Measurements from ENCODE around the gene UROC1.

The UROC1 gene

GRCh38 chr3:126461450-126462070, 56.0 kb downstream of the UROC1 start:
- Mint-ChIP-seq H3K27me3 (no peaks in the 10 kb centered on the region), H3K9me3 (no peaks in the 10 kb centered on the region), H3K4me1 (peaks cover 28% of the 10 kb centered on the region), H3K4me3 (no peak overlapping the region), H3K27ac (peak overlapping the region in 1 of 2 donors; percentile 38)
- no peak for ATAC-seq
- no peak for DNase-seq

- Mint-ChIP-seq H3K27me3 (no peaks in the 10 kb centered on the region), H3K27ac (no peak overlapping the region), H3K4me3 (no peak overlapping the region), H3K9me3 (no peaks in the 10 kb centered on the region), H3K4me1 (peaks cover 19% of the 10 kb centered on the region)
- no peak for DNase-seq
- ATAC-seq: no peak
These were observed 57.2 kb downstream of the UROC1 start for GRCh38 chr3:126460381-126460780.

DNA sequence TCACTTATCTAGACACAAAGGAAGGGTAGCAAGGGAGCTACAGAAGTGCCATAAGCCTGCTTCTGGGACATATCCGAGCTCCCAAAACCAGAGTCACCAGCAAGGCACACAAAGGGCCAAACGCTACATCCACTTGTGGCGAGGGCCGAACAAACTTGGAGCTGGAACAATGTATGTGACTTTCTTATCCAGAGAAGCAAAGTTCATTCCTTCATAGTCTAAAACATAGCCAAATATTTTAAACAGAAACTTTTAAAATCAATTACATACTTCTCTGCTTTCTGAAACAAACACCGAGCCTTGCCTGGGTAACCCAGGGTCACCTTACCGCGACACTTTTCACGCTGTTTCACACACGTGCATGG, 57.8 kb downstream of the UROC1 start:
- Mint-ChIP-seq H3K9me3 (no peaks in the 10 kb centered on the region), H3K4me3 (no peak overlapping the region), H3K27ac (no peak overlapping the region), H3K4me1 (peaks cover 19% of the 10 kb centered on the region), H3K27me3 (no peaks in the 10 kb centered on the region)
- no peak for ATAC-seq
- no peak for DNase-seq

DNA sequence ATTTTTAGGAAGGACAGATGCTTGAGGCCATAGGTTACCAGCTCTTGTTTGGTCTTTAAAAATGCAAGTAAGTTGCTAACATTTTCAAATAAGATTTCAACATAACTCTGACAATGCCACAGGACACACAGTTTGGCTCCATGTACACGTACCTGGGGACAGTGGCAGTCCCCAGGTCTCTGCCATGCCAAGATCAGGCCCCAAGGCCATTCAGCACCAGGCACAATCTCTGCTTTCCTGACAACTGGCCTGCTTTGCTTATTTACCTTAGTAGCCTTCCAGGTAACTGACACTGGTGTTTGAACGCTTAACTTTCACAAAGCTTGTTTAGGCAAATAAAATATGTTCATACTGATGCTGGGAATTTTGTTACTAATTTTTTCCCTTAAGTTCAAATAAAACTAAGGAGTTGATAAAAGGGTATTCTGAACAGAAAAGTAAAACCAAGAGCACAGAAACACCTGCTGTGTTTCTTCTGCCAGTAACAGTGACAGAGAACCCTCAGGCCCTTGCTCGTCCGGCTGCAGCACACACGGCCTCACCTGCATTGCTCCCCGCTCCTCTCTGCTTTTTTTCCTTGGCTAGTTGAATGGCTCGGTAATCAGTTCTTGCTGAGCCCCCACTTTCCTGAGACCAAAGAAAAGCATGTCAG, 58.3 kb downstream of the UROC1 start:
- DNase-seq (no peak), ATAC-seq (no peak)
- no peak overlapping the region for H3K27ac Mint-ChIP-seq
- H3K4me1 Mint-ChIP-seq: peaks cover 19% of the 10 kb centered on the region
- H3K4me3 Mint-ChIP-seq: no peak overlapping the region
- no peaks in the 10 kb centered on the region for H3K9me3 Mint-ChIP-seq
- no peaks in the 10 kb centered on the region for H3K27me3 Mint-ChIP-seq

DNA sequence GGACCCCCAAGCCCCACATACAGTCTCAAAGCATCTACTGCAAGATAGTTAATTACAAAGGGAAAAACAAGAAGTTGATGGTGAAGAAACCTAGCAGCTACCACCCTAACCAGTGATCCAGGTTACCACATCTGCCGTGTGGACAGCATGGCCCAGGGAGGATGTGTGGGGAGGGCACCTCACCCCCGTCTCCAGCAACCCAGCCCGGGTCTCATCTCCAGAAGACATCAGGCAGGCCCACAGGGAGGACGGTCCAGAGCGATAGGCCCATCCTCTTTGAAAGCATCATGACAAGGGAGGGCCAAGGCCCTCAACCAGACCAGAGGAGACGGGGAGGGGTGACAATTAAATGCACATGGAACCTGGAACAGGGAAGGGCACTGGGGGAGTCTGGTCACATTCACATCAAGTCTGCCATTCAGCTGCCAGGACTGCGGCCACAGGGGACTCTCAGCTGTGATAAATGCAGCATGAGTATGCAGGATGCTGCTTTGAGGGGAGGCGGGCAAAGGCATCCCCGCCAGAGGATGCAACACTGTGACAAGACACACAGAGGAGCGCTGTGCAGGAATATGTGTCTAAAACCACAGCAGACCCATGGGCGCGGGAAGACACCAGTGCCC, 60.7 kb downstream of the UROC1 start:
- peaks cover 19% of the 10 kb centered on the region for H3K4me1 Mint-ChIP-seq
- no peaks in the 10 kb centered on the region for H3K27me3 Mint-ChIP-seq
- H3K27ac Mint-ChIP-seq: peak overlapping the region in 1 of 2 donors; percentile 34
- ATAC-seq (no peak), DNase-seq (no peak)
- H3K4me3 Mint-ChIP-seq: no peak overlapping the region
- no peaks in the 10 kb centered on the region for H3K9me3 Mint-ChIP-seq

DNA sequence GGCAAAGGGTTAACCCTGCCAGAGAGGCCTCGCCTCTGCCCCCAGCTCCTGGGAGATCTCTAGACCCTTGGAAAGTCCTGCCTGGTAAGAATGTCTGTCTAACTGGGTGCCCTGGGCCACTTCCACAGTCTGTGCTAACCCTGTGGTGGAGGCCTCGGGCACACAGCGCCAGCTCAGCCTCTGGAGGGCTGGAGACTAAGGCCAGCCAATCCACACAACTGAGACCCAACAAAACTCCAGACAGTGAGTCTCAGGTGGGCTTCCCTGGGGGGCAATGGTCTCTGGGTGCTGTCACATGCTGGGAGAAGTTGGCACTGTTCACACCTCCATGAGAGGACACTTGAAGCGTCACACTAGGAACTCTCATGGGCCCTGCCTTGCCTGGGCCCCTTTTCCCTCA, 61.4 kb downstream of the UROC1 start:
- H3K27ac Mint-ChIP-seq: peak overlapping the region in 1 of 2 donors; percentile 34
- peaks cover 13% of the 10 kb centered on the region for H3K4me1 Mint-ChIP-seq
- no peak overlapping the region for H3K4me3 Mint-ChIP-seq
- H3K9me3 Mint-ChIP-seq: no peaks in the 10 kb centered on the region
- no peaks in the 10 kb centered on the region for H3K27me3 Mint-ChIP-seq
- ATAC-seq (no peak), DNase-seq (no peak)

- ATAC-seq (no peak), DNase-seq (no peak)
- H3K27ac Mint-ChIP-seq: peak overlapping the region in 1 of 2 donors; percentile 47
- H3K4me1 Mint-ChIP-seq: peaks cover 13% of the 10 kb centered on the region
- H3K9me3 Mint-ChIP-seq: no peaks in the 10 kb centered on the region
- H3K4me3 Mint-ChIP-seq: no peak overlapping the region
- H3K27me3 Mint-ChIP-seq: no peaks in the 10 kb centered on the region
These were observed 63.0 kb downstream of the UROC1 start for GRCh38 chr3:126454437-126455198.

DNA sequence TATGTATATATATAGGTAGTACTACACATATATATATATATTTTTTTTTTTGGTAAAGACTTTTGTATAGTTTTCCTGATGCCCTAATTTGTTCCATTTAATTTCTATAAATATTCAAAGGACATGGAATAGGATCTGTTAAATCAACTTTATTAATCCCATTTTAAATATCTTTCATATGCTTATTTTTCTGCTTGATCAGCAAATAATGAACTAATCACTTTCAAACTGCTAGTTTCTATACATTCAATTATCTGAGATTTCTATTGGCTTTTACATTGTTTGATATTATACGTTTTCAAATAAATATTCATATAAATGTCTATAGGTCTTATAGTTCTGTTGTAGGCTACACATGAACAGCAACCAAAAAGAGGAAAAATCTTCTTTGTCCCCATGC, 63.5 kb downstream of the UROC1 start:
- no peak for ATAC-seq
- DNase-seq: no peak
- Mint-ChIP-seq H3K4me3 (no peak overlapping the region), H3K27ac (peak overlapping the region in 1 of 2 donors; percentile 47), H3K4me1 (peaks cover 13% of the 10 kb centered on the region), H3K9me3 (no peaks in the 10 kb centered on the region), H3K27me3 (no peaks in the 10 kb centered on the region)

DNA sequence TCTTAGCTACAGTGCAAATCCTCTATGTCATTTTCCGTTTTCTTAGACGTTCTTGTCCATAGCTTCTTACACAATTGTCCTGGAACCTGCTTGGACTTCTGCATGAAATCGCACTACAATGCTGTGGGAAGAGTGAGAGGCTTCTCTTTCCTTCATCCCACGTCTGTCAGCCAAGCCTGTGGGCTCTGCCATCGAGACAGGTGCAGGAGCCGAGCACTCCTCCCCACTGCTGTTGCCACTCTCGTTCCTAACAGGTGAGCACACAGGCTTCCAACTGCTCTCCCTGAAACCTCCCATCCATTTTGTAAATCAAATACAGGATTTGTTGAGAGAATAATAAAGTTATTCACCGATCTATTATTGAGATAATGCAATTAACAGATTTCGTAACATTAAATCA, 65.4 kb downstream of the UROC1 start:
- DNase-seq: no peak
- Mint-ChIP-seq H3K27me3 (no peaks in the 10 kb centered on the region), H3K4me3 (no peak overlapping the region), H3K27ac (peak overlapping the region in 1 of 2 donors; percentile 27), H3K9me3 (no peaks in the 10 kb centered on the region), H3K4me1 (peaks cover 7% of the 10 kb centered on the region)
- ATAC-seq: no peak

DNA sequence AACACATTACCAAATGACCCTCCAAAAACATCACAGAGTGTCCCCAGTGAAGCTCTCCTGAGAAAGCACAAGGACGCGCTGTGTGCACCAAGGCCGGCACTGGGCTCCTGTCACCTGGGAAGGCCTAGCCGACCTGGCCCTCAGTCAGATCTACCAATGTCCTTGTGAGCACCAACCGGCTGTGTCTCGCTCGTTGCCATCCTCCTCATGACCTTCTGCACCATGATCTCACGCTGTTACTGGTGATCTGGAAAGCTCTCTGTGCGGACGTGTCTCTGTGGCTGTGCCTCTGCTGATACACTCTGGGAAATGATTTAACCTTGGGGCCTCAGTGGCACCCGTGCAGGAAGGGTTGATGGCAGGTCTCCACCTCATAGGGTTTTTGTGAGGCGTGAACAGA, 66.1 kb downstream of the UROC1 start:
- no peak for ATAC-seq
- no peak overlapping the region for H3K4me3 Mint-ChIP-seq
- DNase-seq: no peak

GRCh38 chr3:126450744-126451143, 66.8 kb downstream of the UROC1 start:
- DNase-seq: no peak
- no peaks in the 10 kb centered on the region for H3K27me3 Mint-ChIP-seq
- H3K4me1 Mint-ChIP-seq: no peaks in the 10 kb centered on the region
- no peak overlapping the region for H3K4me3 Mint-ChIP-seq
- H3K9me3 Mint-ChIP-seq: no peaks in the 10 kb centered on the region
- H3K27ac Mint-ChIP-seq: peak overlapping the region in 1 of 2 donors; percentile 59
- no peak for ATAC-seq

More for the DNA sequence above, 66.1 kb downstream of the UROC1 start:
- no peaks in the 10 kb centered on the region for H3K27me3 Mint-ChIP-seq
- H3K27ac Mint-ChIP-seq: no peak overlapping the region
- peaks cover under 1% of the 10 kb centered on the region for H3K4me1 Mint-ChIP-seq
- H3K9me3 Mint-ChIP-seq: no peaks in the 10 kb centered on the region

DNA sequence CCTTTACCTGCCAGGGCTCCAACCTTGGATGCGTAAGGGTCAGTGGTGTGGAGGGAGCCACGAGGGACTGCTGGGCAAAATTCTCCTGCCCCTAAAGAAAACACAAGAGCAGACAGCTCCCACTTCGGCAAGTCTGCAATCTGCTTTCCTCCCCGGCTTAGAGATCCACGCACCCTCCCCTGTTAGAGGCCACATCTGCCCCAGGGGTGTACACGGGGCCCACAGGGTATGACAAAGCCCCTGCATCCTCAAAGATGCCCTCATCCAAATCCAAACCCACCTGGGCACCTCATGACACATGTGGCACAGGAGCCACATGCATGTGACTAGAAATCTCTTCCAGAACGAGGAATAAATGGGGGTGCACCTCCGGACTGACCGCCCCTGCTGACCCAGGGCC, 67.4 kb downstream of the UROC1 start:
- ATAC-seq (no peak), DNase-seq (no peak)
- Mint-ChIP-seq H3K4me1 (no peaks in the 10 kb centered on the region), H3K27ac (no peak overlapping the region), H3K9me3 (no peaks in the 10 kb centered on the region), H3K4me3 (no peak overlapping the region), H3K27me3 (no peaks in the 10 kb centered on the region)

DNA sequence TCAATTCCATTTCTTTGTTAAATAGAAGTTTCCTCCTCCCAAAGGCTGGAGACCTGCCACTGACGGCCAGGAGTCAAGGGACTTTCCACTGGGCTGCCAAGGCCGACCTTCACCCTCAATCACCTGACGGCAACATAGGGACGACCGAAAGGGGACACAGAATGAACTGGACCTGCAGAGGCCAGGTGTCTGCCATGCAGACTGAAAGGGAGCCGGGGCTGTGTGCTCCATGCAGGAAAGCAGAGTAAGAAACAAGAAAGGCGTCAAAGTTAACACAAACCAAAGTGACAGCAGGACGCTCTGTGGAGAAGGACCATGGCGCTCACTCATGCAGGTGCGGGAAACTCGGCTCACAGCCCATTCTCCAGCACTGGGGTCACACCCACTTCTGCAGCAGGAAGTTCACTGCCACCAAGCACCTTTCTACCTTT, 67.9 kb downstream of the UROC1 start:
- no peak for DNase-seq
- no peak for ATAC-seq
- H3K27me3 Mint-ChIP-seq: no peaks in the 10 kb centered on the region
- no peaks in the 10 kb centered on the region for H3K9me3 Mint-ChIP-seq
- no peaks in the 10 kb centered on the region for H3K4me1 Mint-ChIP-seq
- H3K4me3 Mint-ChIP-seq: no peak overlapping the region
- no peak overlapping the region for H3K27ac Mint-ChIP-seq

DNA sequence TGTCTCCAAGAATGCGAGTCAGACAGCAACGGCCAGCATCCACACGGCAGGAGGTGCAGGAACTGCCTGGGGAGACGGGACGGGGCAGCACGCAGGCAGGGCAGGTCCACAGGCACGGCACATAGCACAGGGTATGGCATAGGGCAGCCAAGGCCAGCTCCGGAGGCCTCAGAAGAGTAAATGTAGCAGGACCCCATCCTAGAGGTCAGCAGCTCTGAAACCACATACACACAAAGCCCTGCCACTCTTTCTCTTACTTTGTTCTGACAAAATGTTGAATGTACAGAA, 68.7 kb downstream of the UROC1 start:
- no peak for ATAC-seq
- no peak overlapping the region for H3K4me3 Mint-ChIP-seq
- H3K4me1 Mint-ChIP-seq: no peaks in the 10 kb centered on the region
- DNase-seq: no peak
- no peaks in the 10 kb centered on the region for H3K27me3 Mint-ChIP-seq
- no peaks in the 10 kb centered on the region for H3K9me3 Mint-ChIP-seq
- no peak overlapping the region for H3K27ac Mint-ChIP-seq

- H3K9me3 Mint-ChIP-seq: no peaks in the 10 kb centered on the region
- ATAC-seq: no peak
- H3K4me1 Mint-ChIP-seq: no peaks in the 10 kb centered on the region
- H3K27me3 Mint-ChIP-seq: no peaks in the 10 kb centered on the region
- peak overlapping the region in 1 of 2 donors; percentile 88 for H3K27ac Mint-ChIP-seq
- DNase-seq: no peak
- no peak overlapping the region for H3K4me3 Mint-ChIP-seq
These were observed 69.3 kb downstream of the UROC1 start for GRCh38 chr3:126448136-126448892.
